HCT116 (cell line): ENCODE measurements around the gene SNX8. TPM values are rescaled to one million over a fixed set of nuclear protein-coding genes. Genes with fewer than 3 reads are reported as not detected.

Experiments
- ATAC-seq: fragments of 200-7000 bp; cut with Tn5 transposase; 2 replicates; pipeline ENCODE4 v1.9.1; 2020; ENCODE audit warnings: mild to moderate bottlenecking, moderate library complexity
- BruUV-seq: library from RNA; stranded (reverse); fragments of 400-500 nt; replicated peaks from 2 replicates; lab custom pipeline; 2021; lab: Mats Ljungman, UMichigan
- CTCF ChIA-PET: fragments of 300-600 bp; sonication (Branson Sonifier 250); formaldehyde crosslinking; loops from one replicate; lab custom pipeline; 2021; ENCODE audit warnings: antibody characterized with exemption; lab: Charles Lee
- POLR2A ChIA-PET: fragments of 300-600, 350-600 bp; sonication (Branson Sonifier 250); formaldehyde crosslinking; loops from one replicate; lab custom pipeline; 2021; ENCODE audit warnings: antibody characterized with exemption; lab: Charles Lee
- RAD21 ChIA-PET, 2 experiments: fragments of 300-600 bp; sonication (Branson Sonifier 250); formaldehyde crosslinking; loops; one replicate each; lab custom pipeline; 2023; ENCODE audit warnings: low total read pairs in 2 of 2; ENCODE audit not compliant: uncharacterized antibody in 2 of 2, unreplicated experiment in 2 of 2, low non-redundant PET in 1 of 2; lab: Charles Lee
- DNase-seq: peaks from one replicate; pipeline ENCODE4 v3.0.0-alpha.2; 2010; ENCODE audit warnings: low read depth, low spot score
- H2AFZ ChIP-seq: fragments of 200-600 bp; shearing (Covaris generic), sonication (generic); 2 replicates; pipeline ENCODE4 v1.6.1; 2017; ENCODE audit warnings: low read depth, mixed run types, mixed read lengths, antibody characterized with exemption, low read length; ENCODE audit not compliant: poor library complexity, severe bottlenecking
- H3K27ac ChIP-seq: 2 replicates; pipeline ENCODE4 v1.5.1; 2012; ENCODE audit warnings: low read depth, low read length
- H3K27me3 ChIP-seq: fragments of 200-600 bp; sonication (generic); 2 replicates; pipeline ENCODE4 v1.6.1; 2016; ENCODE audit warnings: mixed run types, low read length, mixed read lengths; ENCODE audit not compliant: insufficient read depth
- H3K36me3 ChIP-seq, 2 experiments: fragments of 200-500 bp in 1 of 2; fragments of 200-600 bp in 1 of 2; sonication (Bioruptor generic) in 1 of 2; sonication (generic) in 1 of 2; 2 replicates each; pipeline versions ENCODE4 v1.5.1 to v1.6.1; 2014 to 2016; ENCODE audit warnings: low read length in 2 of 2, inconsistent platforms in 1 of 2, mixed read lengths in 1 of 2, mixed run types in 1 of 2; ENCODE audit not compliant: insufficient read depth in 2 of 2, control insufficient read depth in 1 of 2
- H3K4me1 ChIP-seq, 2 experiments: fragments of 200-600 bp in 1 of 2; sonication (generic) in 1 of 2; 2 replicates each; pipeline versions ENCODE4 v1.5.1 to v1.6.1; 2012 to 2017; ENCODE audit warnings: low read length in 2 of 2, inconsistent platforms in 1 of 2, mild to moderate bottlenecking in 1 of 2, mixed read lengths in 1 of 2, mixed run types in 1 of 2, moderate library complexity in 1 of 2; ENCODE audit not compliant: insufficient read depth in 2 of 2, control insufficient read depth in 1 of 2
- H3K4me2 ChIP-seq: fragments of 200-600 bp; sonication (generic); 2 replicates; pipeline ENCODE4 v1.6.1; 2017; ENCODE audit warnings: mixed run types, low read length, mixed read lengths
- H3K4me3 ChIP-seq, 2 experiments: fragments of 200-600 bp in 1 of 2; sonication (generic) in 1 of 2; replicated peaks in 1 of 2; 2 replicates each; pipeline ENCODE4 v1.5.1; 2011 to 2016; ENCODE audit warnings: low read length in 2 of 2, control low read depth in 1 of 2, low read depth in 1 of 2, mild to moderate bottlenecking in 1 of 2, mixed read lengths in 1 of 2, mixed run types in 1 of 2
- H3K79me2 ChIP-seq: fragments of 200-600 bp; sonication (generic); 2 replicates; pipeline ENCODE4 v1.6.1; 2017; ENCODE audit warnings: mild to moderate bottlenecking, mixed run types, low read length, moderate library complexity, mixed read lengths; ENCODE audit not compliant: insufficient read depth
- H3K9ac ChIP-seq: fragments of 200-600 bp; sonication (generic); 2 replicates; pipeline ENCODE4 v1.6.1; 2016; ENCODE audit warnings: low read length, mixed read lengths
- H3K9me2 ChIP-seq: fragments of 200-600 bp; sonication (generic), shearing (Covaris generic); 2 replicates; pipeline ENCODE4 v1.6.1; 2017; ENCODE audit warnings: mixed run types, mild to moderate bottlenecking, moderate library complexity; ENCODE audit not compliant: insufficient read depth
- H3K9me3 ChIP-seq, 2 experiments: fragments of 200-500 bp in 1 of 2; fragments of 200-600 bp in 1 of 2; sonication (Bioruptor generic) in 1 of 2; sonication (generic) in 1 of 2; 2 replicates each; pipeline ENCODE4 v1.6.1; 2014 to 2017; ENCODE audit warnings: low read length in 2 of 2, mixed read lengths in 2 of 2, inconsistent platforms in 1 of 2, low read depth in 1 of 2, mild to moderate bottlenecking in 1 of 2, mixed run types in 1 of 2, moderate library complexity in 1 of 2; ENCODE audit not compliant: control insufficient read depth in 1 of 2, insufficient read depth in 1 of 2
- H4K20me1 ChIP-seq: fragments of 200-600 bp; sonication (generic), shearing (Covaris generic); 2 replicates; pipeline ENCODE4 v1.6.1; 2017; ENCODE audit warnings: mixed run types, mild to moderate bottlenecking, moderate library complexity; ENCODE audit not compliant: insufficient read depth
- ATF3 ChIP-seq: IDR thresholded peaks from 2 replicates; pipeline ENCODE4 v1.6.1; 2012
- CBX3 ChIP-seq: IDR thresholded peaks from 2 replicates; pipeline ENCODE4 v1.6.1; 2012; ENCODE audit warnings: low read depth
- CEBPB ChIP-seq: IDR thresholded peaks from 2 replicates; pipeline ENCODE4 v1.6.1; 2012; ENCODE audit warnings: low read depth
- EGR1 ChIP-seq: IDR thresholded peaks from 2 replicates; pipeline ENCODE4 v1.6.1; 2012; ENCODE audit warnings: low read depth
- FOSL1 ChIP-seq: IDR thresholded peaks from 2 replicates; pipeline ENCODE4 v1.6.1; 2012; ENCODE audit warnings: low read depth
- JUND ChIP-seq: IDR thresholded peaks from 2 replicates; pipeline ENCODE4 v1.6.1; 2012
- MAX ChIP-seq: IDR thresholded peaks from 2 replicates; pipeline ENCODE4 v1.6.1; 2012
- POLR2A ChIP-seq: IDR thresholded peaks from 2 replicates; pipeline ENCODE4 v1.7.0; 2011; ENCODE audit warnings: borderline replicate concordance; ENCODE audit not compliant: insufficient read depth, insufficient read length; ENCODE audit errors: extremely low read depth
- ZFX ChIP-seq: fragments of 450-650 bp; IDR thresholded peaks from 2 replicates; pipeline ENCODE4 v1.6.1; 2017
- intact Hi-C: fragments of 100-400 bp; cut with micrococcal nuclease; formaldehyde crosslinking; loops from 2 replicates; pipeline ENCODE4 v1.10.0; 2022
- total RNA-seq: library from RNA; stranded (reverse); gene quantifications from one replicate; pipeline ENCODE4 v1.2.1, GENCODE V29; 2021; ENCODE audit not compliant: unreplicated experiment
- TF ChIP-seq, protein P1 (sequence below): IDR thresholded peaks from 2 replicates; pipeline ENCODE4 v1.6.1; 2011; ENCODE audit warnings: mild to moderate bottlenecking, low read length, moderate library complexity; ENCODE audit not compliant: insufficient replicate concordance; ENCODE audit errors: extremely low read depth

SNX8 gene
- total RNA-seq, 1 experiment from 2014 or later: 41.7 TPM

- no peaks in the 10 kb centered on the region for H3K9me3 ChIP-seq
- H2AFZ ChIP-seq: no peak overlapping the region
- RAD21 ChIA-PET: interaction anchor here in 1 of 2 experiments (0.7 kb wide), 1 partner anchor 81 kb away, joined by 4 read pairs; no protein-coding TSS in a partner anchor
- intact Hi-C loops: no loop called here
- peaks cover 6 to 15% of the 10 kb centered on the region in 2 experiments; a peak in 3 of 4 replicates for H3K4me1 ChIP-seq
- DNase-seq (no peak), ATAC-seq (no peak)
- no peaks in the 10 kb centered on the region for H3K79me2 ChIP-seq
- H3K4me2 ChIP-seq: no peak overlapping the region
- TF ChIP-seq ATF3 (no peak), FOSL1 (no peak), MAX (no peak), EGR1 (no peak), JUND (no peak), CBX3 (no peak), POLR2A (no peak), ZFX (no peak), CEBPB (no peak)
- TF ChIP-seq, protein P1, sequence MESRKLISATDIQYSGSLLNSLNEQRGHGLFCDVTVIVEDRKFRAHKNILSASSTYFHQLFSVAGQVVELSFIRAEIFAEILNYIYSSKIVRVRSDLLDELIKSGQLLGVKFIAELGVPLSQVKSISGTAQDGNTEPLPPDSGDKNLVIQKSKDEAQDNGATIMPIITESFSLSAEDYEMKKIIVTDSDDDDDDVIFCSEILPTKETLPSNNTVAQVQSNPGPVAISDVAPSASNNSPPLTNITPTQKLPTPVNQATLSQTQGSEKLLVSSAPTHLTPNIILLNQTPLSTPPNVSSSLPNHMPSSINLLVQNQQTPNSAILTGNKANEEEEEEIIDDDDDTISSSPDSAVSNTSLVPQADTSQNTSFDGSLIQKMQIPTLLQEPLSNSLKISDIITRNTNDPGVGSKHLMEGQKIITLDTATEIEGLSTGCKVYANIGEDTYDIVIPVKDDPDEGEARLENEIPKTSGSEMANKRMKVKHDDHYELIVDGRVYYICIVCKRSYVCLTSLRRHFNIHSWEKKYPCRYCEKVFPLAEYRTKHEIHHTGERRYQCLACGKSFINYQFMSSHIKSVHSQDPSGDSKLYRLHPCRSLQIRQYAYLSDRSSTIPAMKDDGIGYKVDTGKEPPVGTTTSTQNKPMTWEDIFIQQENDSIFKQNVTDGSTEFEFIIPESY: no peak
- no peak overlapping the region for H3K4me3 ChIP-seq
- H3K36me3 ChIP-seq: no peaks in the 10 kb centered on the region; a peak in 1 of 4 replicates
- H3K9me2 ChIP-seq: no peaks in the 10 kb centered on the region
- H3K27me3 ChIP-seq: no peaks in the 10 kb centered on the region
- no peak overlapping the region for H3K27ac ChIP-seq
- POLR2A ChIA-PET: no interaction called here
- no peak overlapping the region for H3K9ac ChIP-seq
- H4K20me1 ChIP-seq: no peaks in the 10 kb centered on the region
- no TSS peak for BruUV-seq
- CTCF ChIA-PET: no interaction called here
Observed at GRCh38 chr7:2257651-2258050, 56.6 kb downstream of the SNX8 start.
